ENCODE results near the gene C11orf21. TPM values are rescaled to one million over a fixed set of nuclear protein-coding genes. Genes with fewer than 3 reads are reported as not detected.

The C11orf21 gene
- total and polyA plus RNA-seq, 8 donors: 1.2 to 6.9 (median 1.8) TPM

DNA sequence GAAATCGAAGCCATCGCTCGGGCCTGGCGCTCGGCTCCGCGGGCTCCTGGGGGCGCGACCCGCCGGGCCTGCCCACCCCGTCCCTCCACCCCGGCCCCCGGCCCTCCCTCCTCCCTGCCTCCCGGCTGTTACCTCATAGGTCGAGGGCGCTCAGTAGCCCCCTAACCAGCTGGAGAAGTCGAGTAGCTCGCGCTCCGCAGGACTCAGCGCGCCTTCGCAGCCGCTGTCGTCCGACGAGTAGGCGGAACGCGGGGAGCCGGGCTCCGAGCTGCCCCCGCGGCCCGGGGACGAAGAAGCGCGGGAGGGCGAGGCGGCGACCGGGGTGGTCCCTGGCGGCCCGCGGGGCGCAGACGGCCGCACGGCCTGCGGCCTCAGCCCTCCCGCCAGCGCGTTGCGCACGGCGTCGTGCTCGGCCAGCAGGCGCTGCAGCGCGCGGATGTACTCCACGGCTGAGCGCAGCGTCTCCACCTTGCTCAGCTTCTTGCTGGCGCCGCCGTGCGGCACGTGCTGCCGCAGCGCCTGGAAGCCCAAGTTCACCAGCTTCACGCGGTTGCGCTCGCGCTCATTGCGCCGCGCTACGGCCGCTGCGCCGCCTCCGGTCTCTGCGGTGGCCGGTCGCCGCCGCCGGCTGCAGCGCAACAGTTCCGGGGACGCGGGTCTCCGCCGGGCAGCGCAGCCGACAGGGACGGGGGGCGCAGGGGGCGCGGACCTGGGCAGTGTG, 32.0 kb downstream of the C11orf21 start:
- H3K36me3 ChIP-seq: no peaks in the 10 kb centered on the region
- H3K27ac ChIP-seq: peak overlapping the region in 1 of 2 donors; percentile 88
- ATAC-seq: peak; percentile 53
- intact Hi-C loops (cut with DNase I): no loop called here
- H3K4me1 ChIP-seq: peaks cover 10 to 49% of the 10 kb centered on the region in 2 donors
- H3K9me3 ChIP-seq: no peaks in the 10 kb centered on the region
- DNase-seq: peak; percentile 52 to 89 (median 72)
- H3K4me3 ChIP-seq: peak overlapping the region; percentile 29 to 52
- H3K27me3 ChIP-seq: peaks cover 19 to 48% of the 10 kb centered on the region in 2 donors
- TF ChIP-seq, protein P1, sequence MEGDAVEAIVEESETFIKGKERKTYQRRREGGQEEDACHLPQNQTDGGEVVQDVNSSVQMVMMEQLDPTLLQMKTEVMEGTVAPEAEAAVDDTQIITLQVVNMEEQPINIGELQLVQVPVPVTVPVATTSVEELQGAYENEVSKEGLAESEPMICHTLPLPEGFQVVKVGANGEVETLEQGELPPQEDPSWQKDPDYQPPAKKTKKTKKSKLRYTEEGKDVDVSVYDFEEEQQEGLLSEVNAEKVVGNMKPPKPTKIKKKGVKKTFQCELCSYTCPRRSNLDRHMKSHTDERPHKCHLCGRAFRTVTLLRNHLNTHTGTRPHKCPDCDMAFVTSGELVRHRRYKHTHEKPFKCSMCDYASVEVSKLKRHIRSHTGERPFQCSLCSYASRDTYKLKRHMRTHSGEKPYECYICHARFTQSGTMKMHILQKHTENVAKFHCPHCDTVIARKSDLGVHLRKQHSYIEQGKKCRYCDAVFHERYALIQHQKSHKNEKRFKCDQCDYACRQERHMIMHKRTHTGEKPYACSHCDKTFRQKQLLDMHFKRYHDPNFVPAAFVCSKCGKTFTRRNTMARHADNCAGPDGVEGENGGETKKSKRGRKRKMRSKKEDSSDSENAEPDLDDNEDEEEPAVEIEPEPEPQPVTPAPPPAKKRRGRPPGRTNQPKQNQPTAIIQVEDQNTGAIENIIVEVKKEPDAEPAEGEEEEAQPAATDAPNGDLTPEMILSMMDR (IDR thresholded peaks at IDR 0.05): peak in 1 of 2 donors; percentile 15

DNA sequence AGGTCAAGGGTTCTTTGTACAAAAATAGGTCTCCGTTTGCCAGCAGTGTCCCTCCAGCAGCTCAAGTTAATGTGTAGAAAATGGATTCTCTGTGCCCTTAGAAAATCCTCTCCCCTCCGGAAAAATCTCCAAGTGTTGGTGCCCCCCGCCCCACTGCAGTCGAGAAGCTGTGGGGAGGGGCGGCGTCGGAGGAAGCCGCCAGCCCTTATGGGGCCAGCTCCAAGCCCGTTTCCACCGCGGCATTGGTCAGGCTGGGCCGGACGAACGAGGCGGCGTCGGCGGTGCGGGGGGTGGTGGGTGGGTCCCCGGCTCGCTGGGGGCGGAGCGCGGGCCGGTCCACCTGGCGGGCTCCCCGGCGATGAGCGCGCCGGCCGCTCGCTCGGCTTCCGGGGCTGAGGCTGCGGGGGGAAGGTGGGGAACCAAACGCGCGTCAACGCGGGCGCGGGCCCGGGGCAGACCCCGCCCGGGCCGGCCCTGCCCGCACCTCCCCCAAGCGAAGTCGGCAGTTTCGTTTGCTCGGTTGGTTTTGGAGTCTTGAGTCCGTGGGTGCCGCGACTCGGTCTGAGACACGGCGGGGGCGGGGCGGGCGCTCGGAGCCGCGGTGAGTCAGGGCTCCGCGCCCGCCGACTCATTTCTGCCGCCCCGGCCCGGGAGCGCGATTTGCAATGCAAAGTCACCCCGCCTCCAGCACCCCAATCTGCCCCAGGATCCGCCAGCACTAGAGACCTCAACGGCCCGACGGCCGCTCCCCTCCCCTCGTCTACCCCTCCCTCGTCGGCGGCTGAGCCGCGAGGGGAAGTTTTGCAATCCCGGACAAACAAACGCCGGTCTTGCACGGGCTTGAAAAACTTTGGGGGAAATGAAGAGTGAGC, 32.8 kb downstream of the C11orf21 start:
- Histone ChIP-seq H3K4me1 (peaks cover 10 to 50% of the 10 kb centered on the region in 2 donors), H3K27me3 (peaks cover 19 to 48% of the 10 kb centered on the region in 2 donors), H3K27ac (peak overlapping the region in 1 of 2 donors; percentile 88), H3K36me3 (no peaks in the 10 kb centered on the region), H3K4me3 (peak overlapping the region; percentile 29 to 52), H3K9me3 (no peaks in the 10 kb centered on the region)
- ATAC-seq (peak; percentile 59), DNase-seq (peak; percentile 36 to 93 (median 77))
- intact Hi-C loops (cut with DNase I): no loop called here
- TF ChIP-seq, protein P1 (IDR thresholded peaks at IDR 0.05): no peak

DNA sequence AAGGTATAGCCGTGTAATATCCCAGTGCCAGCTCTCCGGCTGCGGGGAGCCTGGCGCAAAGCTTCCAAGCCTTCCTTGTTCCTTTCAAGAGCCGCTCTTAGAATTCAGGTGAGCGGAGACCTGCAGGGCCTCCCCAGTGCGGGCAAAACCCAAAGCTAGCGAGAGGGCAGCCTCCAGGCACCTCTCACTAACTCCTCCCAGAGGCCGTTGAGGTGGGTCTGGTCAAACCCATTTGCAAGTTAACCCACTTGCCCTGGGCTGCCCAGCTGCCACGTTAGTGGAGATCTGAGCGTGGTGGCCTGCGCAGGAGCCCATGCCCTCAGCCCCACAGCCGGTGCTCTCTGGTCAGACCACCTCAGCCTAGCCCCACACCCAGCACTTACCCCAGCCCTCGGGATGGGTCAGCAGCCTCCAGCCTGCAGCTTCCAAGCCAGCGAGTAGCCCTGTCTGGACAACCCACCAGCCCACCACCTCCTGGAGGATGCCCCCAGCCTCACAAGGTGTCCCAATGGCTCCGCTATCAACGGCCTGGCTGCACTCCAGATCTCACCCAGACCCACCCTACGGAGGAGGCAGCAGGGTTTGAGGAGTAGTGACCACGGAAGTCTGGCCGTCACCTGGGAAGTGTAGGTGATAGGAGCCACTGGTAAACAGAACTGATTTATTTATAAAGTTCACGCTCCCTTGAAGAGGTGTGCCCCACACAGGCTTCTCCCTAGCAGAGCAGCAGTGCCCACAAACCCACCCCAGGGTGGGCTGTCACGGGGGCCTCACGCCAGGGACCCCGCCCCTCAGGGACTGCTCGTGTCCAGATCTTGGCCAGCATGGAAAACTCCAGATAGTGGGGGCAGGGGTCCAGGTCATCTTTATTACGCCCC, 33.6 kb downstream of the C11orf21 start:
- ATAC-seq (no peak), DNase-seq (peak in 1 of 4 donors; percentile 40)
- TF ChIP-seq, protein P1 (IDR thresholded peaks at IDR 0.05): no peak
- Histone ChIP-seq H3K27ac (peak overlapping the region in 1 of 2 donors; percentile 88), H3K27me3 (peaks cover 19 to 48% of the 10 kb centered on the region in 2 donors), H3K9me3 (no peaks in the 10 kb centered on the region), H3K4me1 (peaks cover 10 to 50% of the 10 kb centered on the region in 2 donors), H3K36me3 (no peaks in the 10 kb centered on the region), H3K4me3 (peak overlapping the region in 1 of 2 donors; percentile 52)
- intact Hi-C loops (cut with DNase I): no loop called here

- ATAC-seq (no peak), DNase-seq (peak in 1 of 4 donors; percentile 69)
- Histone ChIP-seq H3K27ac (no peak overlapping the region), H3K4me1 (peaks cover 10 to 50% of the 10 kb centered on the region in 2 donors), H3K9me3 (no peaks in the 10 kb centered on the region), H3K27me3 (peaks cover 19 to 46% of the 10 kb centered on the region in 2 donors), H3K4me3 (no peak overlapping the region), H3K36me3 (no peaks in the 10 kb centered on the region)
- TF ChIP-seq, protein P1 (IDR thresholded peaks at IDR 0.05): no peak
- intact Hi-C loops (cut with DNase I): no loop called here
Observed at GRCh38 chr11:2267306-2267850, 34.3 kb downstream of the C11orf21 start.
